SH-SY5Y (cell line): ENCODE measurements around the gene FABP7.

Experiments
- GATA2 ChIP-seq: IDR thresholded peaks from 2 replicates; pipeline ENCODE4 v1.6.1; 2011; ENCODE audit warnings: mild to moderate bottlenecking, low read depth, low read length
- GATA3 ChIP-seq: IDR thresholded peaks from 2 replicates; pipeline ENCODE4 v1.6.1; 2011; ENCODE audit warnings: low read depth, mild to moderate bottlenecking, low read length, moderate library complexity

DNA sequence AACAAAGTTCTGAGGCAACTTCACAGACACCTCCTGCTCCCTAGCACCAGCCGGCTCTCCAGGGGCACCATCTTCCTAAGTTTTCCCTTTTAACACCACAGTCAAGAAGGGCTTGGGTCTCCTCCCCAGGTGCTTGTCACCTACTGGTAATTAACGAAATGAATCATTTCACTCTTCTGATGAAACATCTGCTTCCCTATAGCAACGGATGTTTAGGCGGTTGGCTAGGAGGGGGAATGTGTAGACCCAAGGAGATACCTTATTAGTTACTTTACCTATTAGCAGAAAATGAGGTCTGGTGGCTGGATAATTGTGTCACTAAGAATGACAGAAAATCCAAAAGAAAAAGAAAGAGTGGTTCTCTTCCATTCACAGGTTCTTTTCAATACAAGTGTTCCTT is 46.3 kb upstream of the FABP7 start:
- TF ChIP-seq GATA2 = no peak
- no peak for TF ChIP-seq GATA3
